OCI-LY7 (cell line): ENCODE results near the gene CFAP90.

Experiments
- EZH2phosphoT487 ChIP-seq: fragments of 200-600 bp; sonication (generic); IDR thresholded peaks from 2 replicates; pipeline ENCODE4 v1.6.1; 2018; ENCODE audit warnings: low read depth, borderline replicate concordance, mild to moderate bottlenecking, mixed run types, antibody characterized with exemption, low read length, moderate library complexity, mixed read lengths
- TF ChIP-seq, protein P1 (sequence below): fragments of 200-600 bp; sonication (generic); conservative IDR thresholded peaks from 2 replicates; pipeline ENCODE4 v1.5.1; 2014; ENCODE audit warnings: mild to moderate bottlenecking, antibody characterized with exemption, low read length, moderate library complexity, mixed read lengths

- TF ChIP-seq, protein P1, sequence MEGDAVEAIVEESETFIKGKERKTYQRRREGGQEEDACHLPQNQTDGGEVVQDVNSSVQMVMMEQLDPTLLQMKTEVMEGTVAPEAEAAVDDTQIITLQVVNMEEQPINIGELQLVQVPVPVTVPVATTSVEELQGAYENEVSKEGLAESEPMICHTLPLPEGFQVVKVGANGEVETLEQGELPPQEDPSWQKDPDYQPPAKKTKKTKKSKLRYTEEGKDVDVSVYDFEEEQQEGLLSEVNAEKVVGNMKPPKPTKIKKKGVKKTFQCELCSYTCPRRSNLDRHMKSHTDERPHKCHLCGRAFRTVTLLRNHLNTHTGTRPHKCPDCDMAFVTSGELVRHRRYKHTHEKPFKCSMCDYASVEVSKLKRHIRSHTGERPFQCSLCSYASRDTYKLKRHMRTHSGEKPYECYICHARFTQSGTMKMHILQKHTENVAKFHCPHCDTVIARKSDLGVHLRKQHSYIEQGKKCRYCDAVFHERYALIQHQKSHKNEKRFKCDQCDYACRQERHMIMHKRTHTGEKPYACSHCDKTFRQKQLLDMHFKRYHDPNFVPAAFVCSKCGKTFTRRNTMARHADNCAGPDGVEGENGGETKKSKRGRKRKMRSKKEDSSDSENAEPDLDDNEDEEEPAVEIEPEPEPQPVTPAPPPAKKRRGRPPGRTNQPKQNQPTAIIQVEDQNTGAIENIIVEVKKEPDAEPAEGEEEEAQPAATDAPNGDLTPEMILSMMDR, result no peak
- no peak for TF ChIP-seq EZH2phosphoT487
These were observed 57.0 kb downstream of the CFAP90 start for GRCh38 chr5:7793895-7794294.
